IMR-90 (cell line): Measurements from ENCODE around the gene RERE. TPM values are rescaled to one million over a fixed set of nuclear protein-coding genes. Genes with fewer than 3 reads are reported as not detected.

Source experiments
- BHLHE40 ChIP-seq: fragments of 150-350 bp; IDR thresholded peaks from 2 replicates; pipeline ENCODE4 v1.6.1; 2016; ENCODE audit warnings: mild to moderate bottlenecking, low read depth, low read length
- CTCF ChIP-seq: conservative IDR thresholded peaks from 2 replicates; pipeline ENCODE4 v1.5.1; 2012; ENCODE audit warnings: mild to moderate bottlenecking, low read depth, low read length, improper control_type of control experiment
- FOS ChIP-seq: fragments of 150-350 bp; IDR thresholded peaks from 2 replicates; pipeline ENCODE4 v1.6.1; 2016; ENCODE audit warnings: low read depth, low read length
- USF2 ChIP-seq: fragments of 150-350 bp; IDR thresholded peaks from 2 replicates; pipeline ENCODE4 v1.6.1; 2017; ENCODE audit warnings: mild to moderate bottlenecking, antibody characterized with exemption, low read length, low read depth
- polyA plus RNA-seq, 3 experiments: library from polyadenylated mRNA; depleted of rRNA; stranded (reverse); fragments of >200 nt; gene quantifications; 2 replicates each; pipeline ENCODE4 v1.2.3, GENCODE V29; 2012; ENCODE audit warnings: low replicate concordance in 1 of 3
- total RNA-seq: library from RNA; depleted of rRNA; stranded (reverse); fragments of >200 nt; gene quantifications from 2 replicates; pipeline ENCODE4 v1.2.3, GENCODE V29; 2012

The RERE gene
- total and polyA plus RNA-seq, 2 of the 4 experiments (the other 2 are of a cell fraction), result 11.5 to 25.1 TPM

GRCh38 chr1:8517661-8518489, 299.6 kb downstream of the RERE start (continued):
- TF ChIP-seq CTCF (no peak), BHLHE40 (no peak), USF2 (no peak), FOS (no peak)
